GM19463 (cell line): ENCODE results near the gene SAMD4A.

ENCODE experiments used
- ATAC-seq: cut with Tn5 transposase; IDR thresholded peaks from one replicate; pipeline ENCODE4 v1.9.1; 2021; ENCODE audit warnings: mild to moderate bottlenecking, moderate library complexity; ENCODE audit not compliant: unreplicated experiment

SAMD4A gene

GRCh38 chr14:54718046-54718445 is 151.1 kb downstream of the SAMD4A start:
- no peak for ATAC-seq

DNA sequence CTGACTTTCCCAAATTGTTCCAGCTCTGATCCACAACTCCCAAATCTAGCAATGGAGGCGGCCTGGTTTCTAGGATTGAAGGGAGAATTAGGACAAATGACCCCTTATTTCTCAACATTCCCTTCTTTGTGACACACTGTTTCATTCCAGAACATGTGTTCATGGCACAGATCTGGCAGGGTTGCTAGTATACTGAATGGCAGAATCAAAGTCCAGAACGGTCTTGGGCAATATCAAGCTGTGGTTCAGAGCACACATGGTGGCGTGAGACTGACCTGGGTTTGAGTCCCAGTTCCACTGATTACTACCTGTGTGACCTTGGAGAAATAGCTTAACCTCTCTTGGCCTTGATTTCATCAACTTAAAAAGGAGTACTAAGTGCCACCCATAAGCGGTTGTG is 152.5 kb downstream of the SAMD4A start:
- ATAC-seq, result no peak

- no peak for ATAC-seq
These were observed 156.0 kb downstream of the SAMD4A start for GRCh38 chr14:54722791-54723432.

- no peak for ATAC-seq
These were observed 157.2 kb downstream of the SAMD4A start for GRCh38 chr14:54724123-54724522.

- no peak for ATAC-seq
These were observed 157.9 kb downstream of the SAMD4A start for GRCh38 chr14:54724676-54725325.

- no peak for ATAC-seq
These were observed 159.1 kb downstream of the SAMD4A start for GRCh38 chr14:54725998-54726397.

- ATAC-seq, result no peak
These were observed 161.0 kb downstream of the SAMD4A start for GRCh38 chr14:54727929-54728328.

DNA sequence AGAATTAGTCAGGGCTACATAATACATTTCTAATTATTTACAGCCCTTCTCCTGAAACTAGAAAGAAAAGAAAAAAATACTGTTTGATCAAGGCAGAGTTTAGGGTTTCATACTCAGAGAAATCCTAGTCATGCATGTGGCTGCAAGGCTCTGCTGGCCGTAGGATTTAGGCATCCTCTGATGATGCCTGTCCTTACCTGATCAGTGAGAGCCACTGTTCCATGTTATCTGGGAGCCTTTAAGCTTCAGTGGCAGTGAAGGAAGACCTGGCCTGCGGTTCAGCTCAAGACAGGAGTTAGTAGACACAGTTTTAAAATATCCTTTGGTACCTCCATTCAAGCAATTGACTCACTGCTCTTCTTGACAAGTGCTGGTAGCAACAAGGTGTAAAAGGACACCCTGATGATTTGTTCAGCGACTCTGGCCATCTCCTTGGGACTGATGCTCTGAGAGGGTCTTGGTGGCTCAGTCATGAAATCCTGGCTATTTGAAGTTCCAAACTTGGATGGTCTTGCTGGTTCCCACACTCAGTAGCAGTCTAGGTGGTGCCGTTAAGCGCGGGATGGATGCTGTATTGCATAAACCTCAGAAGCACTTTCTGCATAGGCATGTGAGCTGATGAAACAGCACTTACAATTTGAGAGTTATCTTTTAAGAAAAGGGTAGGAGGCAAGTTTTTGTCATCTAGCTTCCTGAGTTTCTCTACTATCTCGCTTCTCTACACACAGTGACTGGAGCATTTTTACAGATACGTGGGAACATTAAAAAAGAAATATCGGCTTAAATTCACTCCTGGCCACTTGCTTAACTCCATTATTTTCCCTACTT is 162.0 kb downstream of the SAMD4A start:
- no peak for ATAC-seq

DNA sequence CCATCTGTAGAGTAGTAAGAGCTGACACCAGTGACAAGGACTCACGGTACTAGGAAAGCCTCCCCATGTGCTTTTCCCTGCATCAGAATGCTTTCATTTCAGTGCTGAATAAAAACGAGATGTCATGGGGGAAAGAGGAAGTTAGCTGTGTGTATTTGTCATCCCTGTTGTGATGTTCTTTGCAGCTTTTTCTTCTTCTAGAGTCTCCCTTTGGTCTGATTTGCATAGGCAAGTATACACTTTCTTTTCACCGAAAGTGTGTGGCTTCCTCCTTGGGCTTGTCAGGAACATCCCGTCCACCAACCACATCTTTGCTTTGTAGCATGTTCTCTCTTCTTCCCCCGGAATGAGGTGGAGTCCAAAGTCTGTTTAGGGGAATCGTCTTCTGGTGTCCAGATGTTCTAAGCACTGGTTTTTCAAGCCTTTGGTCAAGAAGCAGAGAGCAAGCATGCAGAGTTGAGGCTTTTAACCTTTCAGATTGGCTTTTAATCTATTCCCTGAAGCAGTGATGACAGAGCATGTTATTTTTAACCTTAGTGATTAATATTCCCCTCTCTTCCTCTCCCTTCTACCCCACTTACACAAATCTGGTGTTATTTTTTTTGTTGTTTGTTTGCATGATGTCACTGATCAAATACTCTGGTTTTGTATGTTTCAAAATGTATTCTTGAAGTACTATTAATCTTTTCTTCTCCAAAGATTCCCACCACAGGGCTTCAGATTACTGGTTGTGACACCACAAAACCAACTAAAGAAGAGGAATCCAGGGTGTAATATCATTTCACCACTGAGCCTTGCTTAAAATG is 163.4 kb downstream of the SAMD4A start:
- peak; percentile 95 for ATAC-seq

DNA sequence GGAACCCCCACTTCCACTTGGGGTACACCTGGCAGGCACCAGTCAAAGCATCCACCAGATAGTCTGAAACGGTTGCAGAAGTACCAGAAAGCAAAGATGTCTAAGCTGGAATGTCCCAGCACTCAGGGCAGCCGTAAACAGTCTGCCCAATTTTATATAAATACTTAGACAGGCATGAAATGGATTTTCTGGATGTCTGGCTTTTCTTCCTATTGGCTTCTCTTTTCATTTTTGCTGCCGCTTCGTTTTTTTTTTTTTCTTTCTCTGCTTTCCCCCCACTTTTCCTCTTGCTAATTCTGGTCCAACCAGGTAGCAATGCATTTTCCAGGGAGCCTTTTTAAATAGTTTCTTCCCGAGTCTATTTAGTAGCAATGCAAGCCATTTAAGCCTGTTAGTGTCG is 168.0 kb downstream of the SAMD4A start:
- no peak for ATAC-seq

GRCh38 chr14:54735424-54735823 is 168.5 kb downstream of the SAMD4A start:
- ATAC-seq, result no peak

DNA sequence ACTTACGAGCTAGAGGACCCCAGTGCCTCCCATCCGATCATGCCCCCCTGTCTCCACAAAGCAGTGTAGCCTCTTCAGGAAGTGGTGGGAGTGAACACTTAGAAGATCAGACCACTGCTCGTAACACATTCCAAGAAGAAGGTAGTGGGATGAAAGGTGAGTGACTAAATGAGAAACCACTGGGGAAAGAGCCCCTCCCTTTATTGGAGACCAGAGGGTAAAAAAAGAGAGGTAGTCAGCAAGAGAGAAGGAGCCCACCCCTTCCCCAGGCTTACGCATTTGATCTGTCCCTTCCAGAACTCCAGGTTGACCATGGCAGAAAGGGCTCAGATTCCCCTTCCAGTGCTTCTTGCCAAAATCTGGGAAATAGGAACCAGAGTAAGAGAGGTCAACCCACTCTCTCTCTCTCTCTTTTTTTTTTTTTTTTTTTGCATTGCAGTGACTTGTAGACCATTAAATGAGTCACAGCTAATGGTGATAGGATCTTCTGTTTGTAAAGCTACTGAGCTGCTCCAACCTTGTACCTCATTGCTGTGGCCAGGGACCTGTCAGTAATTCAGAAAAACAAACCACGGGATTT is 170.3 kb downstream of the SAMD4A start:
- ATAC-seq, result no peak

- ATAC-seq, result peak; percentile 42
These were observed 171.1 kb downstream of the SAMD4A start for GRCh38 chr14:54738009-54738408.

GRCh38 chr14:54739514-54739913 is 172.6 kb downstream of the SAMD4A start:
- no peak for ATAC-seq

- ATAC-seq, result no peak
These were observed 175.8 kb downstream of the SAMD4A start for GRCh38 chr14:54742492-54743350.

DNA sequence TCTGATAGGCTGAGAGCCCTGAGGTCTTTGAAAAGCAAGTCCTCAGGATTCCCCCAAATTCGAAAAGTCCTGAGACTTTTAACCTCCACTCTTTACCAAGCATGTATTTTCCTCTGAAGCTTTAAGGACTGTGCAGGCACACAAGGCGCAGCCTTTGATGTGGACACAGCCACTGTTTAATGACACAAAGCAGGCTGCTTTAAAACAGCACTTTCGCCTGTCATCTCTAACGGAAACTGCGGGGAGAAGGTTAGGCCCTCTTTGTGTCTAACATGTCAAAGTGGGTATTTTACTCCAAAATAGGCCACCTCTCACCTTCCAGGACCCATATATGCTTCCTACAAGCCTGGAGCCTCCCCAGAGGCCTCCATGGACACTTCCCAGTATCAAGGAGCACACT is 176.5 kb downstream of the SAMD4A start:
- ATAC-seq, result no peak

- no peak for ATAC-seq
These were observed 179.1 kb downstream of the SAMD4A start for GRCh38 chr14:54746019-54746418.

DNA sequence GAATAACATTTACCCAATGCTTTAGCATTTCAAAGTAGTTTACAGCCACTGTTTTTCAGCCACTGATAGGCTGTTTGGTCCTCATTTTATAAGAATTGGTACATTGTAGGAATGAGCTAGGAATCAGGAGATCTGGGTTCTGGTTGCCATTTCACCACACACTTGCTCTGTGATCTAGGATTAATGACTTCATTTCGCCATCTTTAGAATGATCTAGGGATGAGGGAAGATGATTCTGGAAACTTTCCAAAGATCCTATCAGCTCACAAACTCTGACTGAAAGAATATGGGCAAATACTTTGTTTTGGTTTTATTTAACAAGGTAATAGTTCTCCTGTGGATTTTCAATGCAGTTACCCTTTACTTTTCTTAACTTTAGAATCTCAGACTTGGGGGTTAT is 180.7 kb downstream of the SAMD4A start:
- no peak for ATAC-seq

- no peak for ATAC-seq
These were observed 182.3 kb downstream of the SAMD4A start for GRCh38 chr14:54749180-54749579.

DNA sequence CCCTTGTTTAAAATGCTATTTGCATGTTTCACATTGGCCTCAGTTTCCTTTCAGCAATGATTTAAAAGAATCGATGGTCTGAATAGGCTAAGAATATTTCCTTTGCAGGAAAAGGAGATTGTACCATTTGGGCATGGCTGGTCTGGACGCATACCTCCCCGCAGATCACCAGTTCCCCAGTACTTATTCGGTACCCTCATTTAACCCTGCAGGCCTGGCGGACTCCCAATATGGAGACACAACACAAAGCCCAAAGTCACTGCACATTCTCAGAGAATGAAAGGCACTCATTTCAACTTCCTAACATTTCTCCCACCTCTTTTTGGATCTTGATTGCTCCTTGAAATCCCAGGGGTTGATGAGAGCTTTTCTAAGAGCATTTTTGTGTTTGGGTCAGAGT is 182.8 kb downstream of the SAMD4A start:
- no peak for ATAC-seq
